AG04449 (cell line): ENCODE results near the gene NR6A1.

Experiments
- CTCF ChIA-PET: fragments of 350-600 bp; formaldehyde crosslinking; extraction: SDS; loops from one replicate; lab custom pipeline; 2021; ENCODE audit warnings: antibody characterized with exemption; lab: Yijun Ruan, JAX
- POLR2A ChIA-PET: fragments of 400-600, 350-600 bp; formaldehyde crosslinking; extraction: SDS; loops from one replicate; lab custom pipeline; 2020; ENCODE audit warnings: antibody characterized with exemption, inconsistent platforms; lab: Yijun Ruan, JAX
- DNase-seq: peaks from one replicate; pipeline ENCODE4 v3.0.0-alpha.2; 2010; ENCODE audit warnings: low read depth, low spot score
- H3K4me3 ChIP-seq: 2 replicates; pipeline ENCODE4 v1.5.1; 2011; ENCODE audit warnings: low read depth, mild to moderate bottlenecking, control low read depth, low read length
- CTCF ChIP-seq: IDR thresholded peaks from one replicate; pipeline ENCODE4 v1.5.1; 2011; ENCODE audit warnings: mild to moderate bottlenecking, moderate library complexity, low read length, control low read depth, inconsistent platforms; ENCODE audit not compliant: insufficient read depth; ENCODE audit errors: missing control alignments

Gene NR6A1

GRCh38 chr9:124680049-124680448 is 91.1 kb downstream of the NR6A1 start:
- ChIA-PET POLR2A (no interaction called here), CTCF (interaction anchor here (1.2 to 1.4 kb wide), 3 partner anchors 8 to 32 kb away, joined by 3 to 5 read pairs (median 4); no protein-coding TSS in a partner anchor)
- no peak for TF ChIP-seq CTCF
- no peak for DNase-seq
- H3K4me3 ChIP-seq = no peak overlapping the region

- TF ChIP-seq CTCF = no peak
- CTCF ChIA-PET = interaction anchor here (0.7 to 2.8 kb wide), 7 partner anchors 8 to 59 kb away, joined by 4 to 12 read pairs (median 6); no protein-coding TSS in a partner anchor
- POLR2A ChIA-PET = interaction anchor here (0.7 to 1.1 kb wide), 2 partner anchors 17 to 834 kb away, joined by 3 to 4 read pairs; no protein-coding TSS in a partner anchor
- DNase-seq = no peak
- no peak overlapping the region for H3K4me3 ChIP-seq
These were observed 95.0 kb downstream of the NR6A1 start for GRCh38 chr9:124676159-124676551.

GRCh38 chr9:124675261-124676158 is 95.6 kb downstream of the NR6A1 start:
- POLR2A ChIA-PET = no interaction called here
- no peak overlapping the region for H3K4me3 ChIP-seq
- no peak for TF ChIP-seq CTCF
- CTCF ChIA-PET = interaction anchor here (0.7 to 2.3 kb wide), 5 partner anchors 9 to 58 kb away, joined by 4 to 9 read pairs (median 6); no protein-coding TSS in a partner anchor
- DNase-seq = no peak

- no peak for TF ChIP-seq CTCF
- H3K4me3 ChIP-seq = no peak overlapping the region
- ChIA-PET POLR2A (no interaction called here), CTCF (interaction anchor here (0.8 to 2.3 kb wide), 5 partner anchors 10 to 123 kb away, joined by 3 to 12 read pairs (median 4); no protein-coding TSS in a partner anchor)
- DNase-seq = no peak
These were observed 96.5 kb downstream of the NR6A1 start for GRCh38 chr9:124674651-124675050.

- ChIA-PET CTCF (interaction anchor here (1.2 to 2.3 kb wide), 2 partner anchors 8 to 56 kb away, joined by 3 to 12 read pairs; no protein-coding TSS in a partner anchor), POLR2A (no interaction called here)
- DNase-seq = no peak
- no peak for TF ChIP-seq CTCF
- no peak overlapping the region for H3K4me3 ChIP-seq
These were observed 98.0 kb downstream of the NR6A1 start for GRCh38 chr9:124673063-124673462.

GRCh38 chr9:124671861-124672260 is 99.2 kb downstream of the NR6A1 start:
- no peak for TF ChIP-seq CTCF
- DNase-seq = no peak
- POLR2A ChIA-PET = no interaction called here
- CTCF ChIA-PET = interaction anchor here (1.1 kb wide), 1 partner anchor 8 kb away, joined by 4 read pairs; no protein-coding TSS in a partner anchor
- no peak overlapping the region for H3K4me3 ChIP-seq
